GM19099 (cell line): Measurements from ENCODE around the gene TENT4A.

ENCODE experiments used
- POLR2A ChIP-seq: IDR thresholded peaks from 3 replicates; pipeline ENCODE4 v1.6.1; 2011; ENCODE audit warnings: low read depth; ENCODE audit not compliant: insufficient read length; ENCODE audit errors: extremely low read depth

TENT4A gene

DNA sequence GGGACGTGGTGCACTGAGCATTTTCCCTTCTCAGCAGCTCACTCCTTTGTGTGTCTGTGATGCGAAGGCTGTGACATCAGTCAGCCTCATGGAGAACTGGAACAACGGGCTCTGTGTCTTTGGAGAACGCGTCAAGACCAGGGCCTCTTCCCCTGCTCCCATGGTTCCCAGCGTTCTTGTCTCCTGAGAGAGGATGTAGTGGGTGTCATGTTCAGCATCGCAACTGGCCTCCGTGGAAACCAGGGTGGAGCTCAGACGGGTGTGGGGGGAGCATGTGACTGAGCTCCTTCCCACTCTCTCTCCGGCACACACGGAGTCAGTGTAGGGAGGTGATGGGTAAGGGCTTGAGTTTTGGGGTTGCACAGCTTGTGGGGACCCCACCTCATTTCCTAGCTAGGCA lies 59.7 kb downstream of the TENT4A start:
- no peak for TF ChIP-seq POLR2A

DNA sequence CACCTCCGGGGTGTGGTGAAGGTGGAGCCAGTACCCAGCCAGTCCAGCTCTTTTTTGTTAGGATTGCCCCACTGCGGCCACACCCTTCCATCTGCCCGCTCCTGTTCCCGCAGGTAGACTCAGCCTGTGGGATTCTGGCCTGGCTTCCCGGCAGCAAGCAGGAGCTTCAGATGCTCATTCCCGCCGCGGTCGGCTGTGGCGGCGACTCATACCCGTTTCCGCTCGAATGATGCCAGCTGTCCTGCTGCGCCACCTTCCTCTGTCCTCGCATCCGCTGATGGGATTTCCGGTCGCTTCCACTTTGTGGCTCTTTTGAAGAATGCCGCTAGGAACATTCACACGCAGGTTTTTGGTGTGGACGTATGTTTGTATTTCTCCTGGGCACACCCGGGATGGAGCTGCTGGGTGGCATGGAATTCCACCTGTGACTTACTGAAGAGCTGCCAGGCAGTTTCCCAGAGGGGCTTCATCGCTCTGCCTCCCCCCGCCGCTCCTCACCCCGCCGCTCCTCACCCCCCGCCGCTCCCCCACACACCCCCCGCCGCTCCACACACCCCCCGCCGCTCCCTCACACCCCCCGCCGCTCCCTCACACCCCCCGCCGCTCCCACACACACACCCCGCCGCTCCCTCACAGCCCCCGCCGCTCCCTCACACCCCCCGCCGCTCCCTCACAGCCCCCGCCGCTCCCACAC lies 60.3 kb downstream of the TENT4A start:
- no peak for TF ChIP-seq POLR2A

GRCh38 chr5:6774721-6775204 lies 61.5 kb downstream of the TENT4A start:
- TF ChIP-seq POLR2A = no peak

GRCh38 chr5:6775571-6775970 lies 62.3 kb downstream of the TENT4A start:
- no peak for TF ChIP-seq POLR2A

GRCh38 chr5:6780802-6781391 lies 67.7 kb downstream of the TENT4A start:
- TF ChIP-seq POLR2A = no peak

- TF ChIP-seq POLR2A = no peak
Measured at GRCh38 chr5:6781716-6782115, 68.5 kb downstream of the TENT4A start.

GRCh38 chr5:6783787-6784186 lies 70.6 kb downstream of the TENT4A start:
- TF ChIP-seq POLR2A = no peak

DNA sequence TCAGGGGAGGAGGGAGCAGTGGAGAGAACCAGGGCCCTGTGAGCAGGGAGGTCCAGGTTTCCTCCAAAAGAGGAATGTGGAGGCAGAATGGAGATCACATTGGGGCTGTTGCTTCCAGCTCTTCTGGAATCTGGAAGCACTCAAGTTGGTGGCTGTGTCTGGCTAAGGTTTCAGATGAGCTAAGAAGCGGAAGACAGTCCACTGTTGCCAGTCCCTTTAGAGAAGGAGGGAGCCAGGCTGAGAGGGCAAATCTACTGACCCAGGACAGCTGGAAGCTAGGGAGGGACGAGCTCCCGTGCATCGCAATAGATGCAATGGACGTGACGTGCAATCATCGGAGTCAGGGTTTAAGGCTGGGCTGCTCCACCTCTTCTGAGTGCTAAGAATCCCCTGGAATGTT lies 71.2 kb downstream of the TENT4A start:
- no peak for TF ChIP-seq POLR2A

GRCh38 chr5:6785161-6785860 lies 72.1 kb downstream of the TENT4A start:
- TF ChIP-seq POLR2A = no peak

DNA sequence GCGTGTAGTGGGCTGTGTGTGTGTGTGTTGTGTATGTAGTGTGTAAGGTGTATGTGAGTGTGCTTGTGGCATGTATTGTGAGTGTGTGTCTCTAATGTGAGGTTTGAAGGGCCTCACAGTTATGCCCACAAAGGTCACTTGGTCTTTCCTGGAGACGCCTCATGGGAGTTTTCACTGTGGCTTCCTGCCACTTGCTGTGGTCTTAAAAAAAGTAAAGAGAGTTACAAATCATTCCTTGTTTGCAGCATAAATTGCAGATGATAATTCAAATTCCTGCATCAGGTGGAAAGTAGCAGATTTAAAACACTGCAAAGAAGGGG lies 72.6 kb downstream of the TENT4A start:
- no peak for TF ChIP-seq POLR2A

GRCh38 chr5:6786786-6787495 lies 73.7 kb downstream of the TENT4A start:
- TF ChIP-seq POLR2A = no peak

DNA sequence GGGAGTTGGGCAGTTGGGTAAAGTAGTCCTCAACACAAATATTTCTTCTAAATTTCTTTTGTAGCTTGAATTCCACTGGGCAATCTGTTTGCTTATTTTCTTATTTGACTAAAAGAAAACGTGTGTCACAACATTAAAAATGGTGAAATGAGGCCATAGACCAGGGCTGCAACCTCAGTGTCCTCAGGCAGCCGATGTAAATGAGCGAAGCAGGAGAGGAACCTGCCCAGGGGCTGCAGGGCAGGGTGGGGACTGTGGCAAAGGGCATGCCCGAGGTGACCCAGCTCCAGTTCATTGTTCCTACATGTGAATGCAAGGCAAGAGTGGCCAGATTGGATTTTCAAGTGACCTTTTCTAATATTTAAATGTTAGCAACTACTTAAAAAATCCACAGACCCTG lies 74.7 kb downstream of the TENT4A start:
- TF ChIP-seq POLR2A = no peak

DNA sequence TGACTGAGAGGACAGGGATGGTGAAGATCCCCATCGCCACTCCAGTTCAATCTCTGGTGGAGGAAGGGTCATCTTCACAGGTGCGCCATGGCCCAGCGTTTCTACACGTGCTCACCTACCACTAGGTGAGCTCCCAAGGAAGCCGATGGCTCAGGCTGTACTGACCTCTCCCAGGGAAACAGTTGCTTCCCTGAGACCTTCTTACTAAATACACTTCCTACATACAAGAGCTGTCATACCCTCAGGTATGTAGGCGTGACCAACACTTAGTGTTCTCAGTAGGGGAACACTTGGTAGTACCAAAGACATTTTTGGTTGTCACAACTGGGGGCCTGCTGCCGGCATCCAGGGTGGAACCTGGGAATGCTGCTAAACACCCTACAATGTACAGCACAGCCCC lies 75.2 kb downstream of the TENT4A start:
- no peak for TF ChIP-seq POLR2A

DNA sequence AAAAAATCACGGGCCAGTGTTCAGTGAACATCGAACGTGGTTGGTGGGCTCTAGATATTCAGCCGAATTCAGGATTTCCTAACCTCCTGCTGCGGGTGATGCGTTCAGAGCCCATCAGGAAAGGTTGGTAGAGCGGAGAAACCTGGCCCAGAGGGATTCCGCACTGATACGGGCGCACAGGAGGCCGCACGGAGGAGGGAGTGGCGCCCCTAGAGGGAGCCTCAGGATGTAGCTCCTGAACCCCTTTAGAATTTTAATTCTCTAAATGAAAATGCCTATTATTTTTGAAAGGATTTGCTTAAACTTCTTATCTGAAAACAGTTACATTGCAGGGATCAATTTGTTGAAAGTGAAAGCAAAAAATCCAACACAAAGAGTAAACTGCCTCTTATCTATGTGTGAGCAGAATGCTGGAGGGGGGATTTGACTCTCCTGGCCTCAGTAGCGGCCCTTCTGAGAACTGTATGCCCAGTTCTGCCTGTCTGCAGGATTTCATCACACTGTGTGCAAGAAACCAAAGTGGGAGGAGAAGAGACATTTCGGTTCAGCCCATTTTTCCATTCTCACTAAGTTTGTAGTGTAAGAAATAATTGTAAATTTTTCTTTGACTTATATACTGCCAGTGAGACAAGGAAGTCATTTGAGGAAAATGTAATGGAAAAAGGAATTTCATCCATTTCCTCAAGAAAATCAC lies 75.9 kb downstream of the TENT4A start:
- TF ChIP-seq POLR2A = no peak

DNA sequence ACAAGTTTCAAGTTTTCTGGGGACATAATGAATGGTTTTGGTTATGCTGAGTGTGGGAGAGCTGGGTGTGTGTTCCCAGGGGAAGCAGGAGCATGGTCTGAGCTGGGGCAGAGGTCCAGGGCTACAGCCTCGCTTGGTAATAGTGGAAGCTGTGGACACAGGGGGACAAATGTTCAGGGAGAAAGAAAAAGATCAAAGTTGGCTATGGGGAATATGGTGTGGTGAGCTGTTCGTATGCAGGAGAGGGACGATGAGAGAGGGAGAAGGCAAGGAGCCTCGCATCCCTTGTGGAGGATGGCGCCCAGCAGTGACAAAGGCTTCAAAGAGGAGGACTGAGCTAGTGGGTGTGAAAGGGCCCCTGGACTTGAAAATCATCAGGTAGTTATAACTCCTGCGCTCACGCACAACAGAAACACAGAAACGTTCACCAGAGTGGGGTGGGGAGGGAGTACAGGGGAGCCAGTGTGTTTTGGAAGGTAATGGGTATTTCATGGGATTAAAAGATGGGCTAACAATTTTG lies 77.2 kb downstream of the TENT4A start:
- TF ChIP-seq POLR2A = no peak
